Activated CD8-positive, alpha-beta T cell treated with anti-CD3 and anti-CD28 coated beads, Interleukin-2, amount 10 ng/mL, durations not matched to agents 7 days and 5 days (primary cell): ENCODE data around the gene LMO7. TPM values are rescaled to one million over a fixed set of nuclear protein-coding genes. Genes with fewer than 3 reads are reported as not detected.
"Not testable (repeated sequence)": the region's sequence is repeated elsewhere in the genome, so short reads cannot be mapped to it uniquely, and the experiment has no call there.

Experiments used
- ATAC-seq: fragments of 150-1000 bp; cut with Tn5 transposase; one replicate; pipeline ENCODE4 v1.10.0; 2021; ENCODE audit warnings: moderate library complexity
- CTCF ChIA-PET: fragments of 350-600 bp; sonication (Branson Sonifier 250); formaldehyde crosslinking; loops from one replicate; lab custom pipeline; 2021; ENCODE audit warnings: antibody characterized with exemption; lab: Charles Lee
- POLR2A ChIA-PET: fragments of 350-600 bp; sonication (Branson Sonifier 250); formaldehyde crosslinking; loops from one replicate; lab custom pipeline; 2021; ENCODE audit warnings: antibody characterized with exemption; lab: Charles Lee
- DNase-seq: peaks from one replicate; pipeline ENCODE4 v3.0.0-alpha.2; 2020
- H3K27ac Mint-ChIP-seq: one replicate; pipeline ENCODE4 v1.8.0; 2021; ENCODE audit warnings: mild to moderate bottlenecking, mixed read lengths
- H3K27me3 Mint-ChIP-seq: one replicate; pipeline ENCODE4 v1.8.0; 2021; ENCODE audit warnings: low read depth, mixed read lengths
- H3K36me3 Mint-ChIP-seq: one replicate; pipeline ENCODE4 v1.8.0; 2021; ENCODE audit warnings: low read depth, mixed read lengths
- H3K4me1 Mint-ChIP-seq: one replicate; pipeline ENCODE4 v1.8.0; 2021; ENCODE audit warnings: low read depth, mixed read lengths
- H3K4me3 Mint-ChIP-seq: one replicate; pipeline ENCODE4 v1.8.0; 2021; ENCODE audit warnings: mild to moderate bottlenecking, mixed read lengths
- H3K9me3 Mint-ChIP-seq: one replicate; pipeline ENCODE4 v1.8.0; 2022; ENCODE audit warnings: mixed read lengths; ENCODE audit not compliant: insufficient read depth
- total RNA-seq, 2 experiments: library from RNA; stranded (reverse); gene quantifications; one replicate each; pipeline ENCODE4 v1.2.3, GENCODE V29; 2021

LMO7 gene
- total RNA-seq, 2 experiments from 2014 or later: 12.5 to 13.8 TPM

DNA sequence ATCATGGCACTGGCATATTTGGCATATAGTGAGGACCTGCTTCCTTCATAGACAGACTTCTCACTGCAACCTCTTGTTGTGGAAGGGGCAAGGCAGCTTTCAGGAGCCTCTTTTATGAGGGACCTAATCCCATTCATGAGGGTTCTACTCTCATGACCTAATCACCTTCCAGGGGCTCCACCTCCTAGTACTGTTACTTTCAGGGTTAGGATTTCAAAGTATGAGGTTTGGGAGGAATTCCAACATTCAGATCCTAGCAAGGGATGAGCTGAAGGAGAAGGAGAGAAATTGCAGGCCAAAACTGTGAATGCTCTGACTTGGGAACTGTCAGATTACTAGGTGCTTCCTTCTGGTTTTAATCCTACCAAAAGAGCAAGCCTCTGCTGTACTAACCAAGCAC lies 87.8 kb downstream of the LMO7 start:
- no peak overlapping the region for H3K4me3 Mint-ChIP-seq
- H3K36me3 Mint-ChIP-seq: no peaks in the 10 kb centered on the region
- no peaks in the 10 kb centered on the region for H3K9me3 Mint-ChIP-seq
- ATAC-seq: no peak
- H3K27ac Mint-ChIP-seq: no peak overlapping the region
- no peaks in the 10 kb centered on the region for H3K27me3 Mint-ChIP-seq
- ChIA-PET POLR2A (no interaction called here), CTCF (interaction anchor here (1.1 kb wide), 1 partner anchor 28 kb away, joined by 5 read pairs; no protein-coding TSS in a partner anchor)
- no peaks in the 10 kb centered on the region for H3K4me1 Mint-ChIP-seq
- DNase-seq: no peak

- Mint-ChIP-seq H3K27me3 (no peaks in the 10 kb centered on the region), H3K27ac (no peak overlapping the region), H3K4me1 (no peaks in the 10 kb centered on the region), H3K36me3 (no peaks in the 10 kb centered on the region), H3K4me3 (no peak overlapping the region), H3K9me3 (no peaks in the 10 kb centered on the region)
- ChIA-PET POLR2A (no interaction called here), CTCF (interaction anchor here (1.3 kb wide), 1 partner anchor 29 kb away, joined by 4 read pairs; no protein-coding TSS in a partner anchor)
- ATAC-seq: no peak
- no peak for DNase-seq
Measured at GRCh38 chr13:75724752-75725517, 88.8 kb downstream of the LMO7 start.

DNA sequence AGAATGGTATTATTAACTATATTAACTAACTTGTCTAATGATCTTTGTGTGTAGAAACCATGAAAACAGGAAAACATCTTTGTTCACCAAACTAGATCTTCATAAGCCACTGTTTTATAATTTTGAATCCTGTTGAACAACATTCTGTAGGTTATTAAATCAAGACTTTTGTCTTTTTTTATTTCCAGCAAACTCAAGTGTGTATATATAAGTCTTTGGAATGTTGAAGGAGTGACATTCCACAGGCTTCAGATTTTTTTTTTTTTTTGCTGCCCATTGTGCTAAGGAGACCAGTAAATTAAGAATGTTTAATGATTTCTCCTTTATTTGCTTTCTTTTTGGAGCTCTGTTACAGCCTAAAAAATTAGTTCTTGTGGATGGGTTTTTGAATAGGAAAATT lies 89.6 kb downstream of the LMO7 start:
- Mint-ChIP-seq H3K4me1 (no peaks in the 10 kb centered on the region), H3K27me3 (no peaks in the 10 kb centered on the region), H3K36me3 (no peaks in the 10 kb centered on the region), H3K4me3 (no peak overlapping the region), H3K27ac (no peak overlapping the region), H3K9me3 (no peaks in the 10 kb centered on the region)
- CTCF ChIA-PET: interaction anchor here (1.3 kb wide), 1 partner anchor 30 kb away, joined by 4 read pairs; no protein-coding TSS in a partner anchor
- no peak for ATAC-seq
- POLR2A ChIA-PET: no interaction called here
- DNase-seq: no peak

- no peaks in the 10 kb centered on the region for H3K4me1 Mint-ChIP-seq
- CTCF ChIA-PET: no interaction called here
- peaks cover 4% of the 10 kb centered on the region for H3K9me3 Mint-ChIP-seq
- POLR2A ChIA-PET: no interaction called here
- no peak overlapping the region for H3K4me3 Mint-ChIP-seq
- DNase-seq (no peak), ATAC-seq (no peak)
- peaks cover 3% of the 10 kb centered on the region for H3K36me3 Mint-ChIP-seq
- H3K27me3 Mint-ChIP-seq: no peaks in the 10 kb centered on the region
- H3K27ac Mint-ChIP-seq: no peak overlapping the region
Measured at GRCh38 chr13:75726306-75726705, 90.2 kb downstream of the LMO7 start.

GRCh38 chr13:75733113-75733512 lies 97.0 kb downstream of the LMO7 start:
- H3K9me3 Mint-ChIP-seq, ATAC-seq, H3K36me3 Mint-ChIP-seq, H3K27me3 Mint-ChIP-seq, H3K4me1 Mint-ChIP-seq, H3K4me3 Mint-ChIP-seq, DNase-seq, POLR2A ChIA-PET, CTCF ChIA-PET, H3K27ac Mint-ChIP-seq: not testable (repeated sequence)

GRCh38 chr13:75736173-75736572 lies 100.0 kb downstream of the LMO7 start:
- no peak overlapping the region for H3K4me3 Mint-ChIP-seq

GRCh38 chr13:75738841-75739240 lies 102.7 kb downstream of the LMO7 start:
- H3K27ac Mint-ChIP-seq: no peak overlapping the region
- DNase-seq (no peak), ATAC-seq (no peak)
- peaks cover 2% of the 10 kb centered on the region for H3K36me3 Mint-ChIP-seq
- no peaks in the 10 kb centered on the region for H3K4me1 Mint-ChIP-seq
- H3K4me3 Mint-ChIP-seq: no peak overlapping the region
- no peaks in the 10 kb centered on the region for H3K9me3 Mint-ChIP-seq
- no peaks in the 10 kb centered on the region for H3K27me3 Mint-ChIP-seq
- POLR2A ChIA-PET: no interaction called here
- CTCF ChIA-PET: interaction anchor here (1.4 kb wide), 1 partner anchor 9 kb away, joined by 4 read pairs; no protein-coding TSS in a partner anchor

More at GRCh38 chr13:75736173-75736572, 100.0 kb downstream of the LMO7 start:
- peaks cover 2% of the 10 kb centered on the region for H3K9me3 Mint-ChIP-seq
- CTCF ChIA-PET: interaction anchor here (0.9 to 1.2 kb wide), 3 partner anchors 25 to 134 kb away, joined by 3 read pairs; no protein-coding TSS in a partner anchor
- H3K4me1 Mint-ChIP-seq: no peaks in the 10 kb centered on the region
- H3K36me3 Mint-ChIP-seq: peaks cover 6% of the 10 kb centered on the region
- H3K27ac Mint-ChIP-seq: no peak overlapping the region
- ATAC-seq (no peak), DNase-seq (no peak)
- H3K27me3 Mint-ChIP-seq: no peaks in the 10 kb centered on the region
- POLR2A ChIA-PET: no interaction called here

- Mint-ChIP-seq H3K36me3 (peaks cover 2% of the 10 kb centered on the region), H3K9me3 (no peaks in the 10 kb centered on the region), H3K27me3 (no peaks in the 10 kb centered on the region), H3K27ac (no peak overlapping the region), H3K4me3 (no peak overlapping the region), H3K4me1 (no peaks in the 10 kb centered on the region)
- DNase-seq: no peak
- ChIA-PET CTCF (no interaction called here), POLR2A (no interaction called here)
- no peak for ATAC-seq
Measured at GRCh38 chr13:75739244-75739868, 103.2 kb downstream of the LMO7 start.

GRCh38 chr13:75740031-75740430 lies 103.9 kb downstream of the LMO7 start:
- no peaks in the 10 kb centered on the region for H3K27me3 Mint-ChIP-seq
- DNase-seq: no peak
- no peak overlapping the region for H3K4me3 Mint-ChIP-seq
- no peak for ATAC-seq
- peaks cover 2% of the 10 kb centered on the region for H3K36me3 Mint-ChIP-seq
- no peaks in the 10 kb centered on the region for H3K9me3 Mint-ChIP-seq
- ChIA-PET POLR2A (no interaction called here), CTCF (no interaction called here)
- H3K4me1 Mint-ChIP-seq: no peaks in the 10 kb centered on the region
- H3K27ac Mint-ChIP-seq: no peak overlapping the region

DNA sequence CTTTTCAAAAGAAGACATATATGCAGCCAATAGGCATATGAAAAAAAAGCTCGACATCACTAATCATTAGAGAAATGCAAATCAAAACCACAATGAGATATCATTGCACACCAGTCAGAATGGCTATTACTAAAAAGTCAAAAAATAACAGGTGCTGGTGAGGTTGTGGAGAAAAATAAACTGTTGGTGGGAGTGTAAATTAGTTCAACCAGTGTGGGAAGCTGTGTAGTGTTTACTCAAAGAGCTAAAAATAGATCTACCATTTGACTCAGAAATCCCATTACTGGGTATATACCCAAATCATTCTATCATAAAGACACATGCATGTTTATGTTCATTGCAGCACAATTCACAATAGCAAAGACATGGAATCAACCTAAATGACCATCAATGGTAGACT lies 106.9 kb downstream of the LMO7 start:
- POLR2A ChIA-PET, H3K36me3 Mint-ChIP-seq, H3K27me3 Mint-ChIP-seq, ATAC-seq, H3K9me3 Mint-ChIP-seq, H3K4me3 Mint-ChIP-seq, DNase-seq, H3K27ac Mint-ChIP-seq, H3K4me1 Mint-ChIP-seq: not testable (repeated sequence)
- CTCF ChIA-PET: interaction anchor here (2.0 kb wide), 1 partner anchor 47 kb away, joined by 8 read pairs; no protein-coding TSS in a partner anchor

GRCh38 chr13:75744127-75744526 lies 108.0 kb downstream of the LMO7 start:
- Mint-ChIP-seq H3K27me3 (no peaks in the 10 kb centered on the region), H3K27ac (no peak overlapping the region), H3K4me3 (no peak overlapping the region), H3K36me3 (peaks cover 2% of the 10 kb centered on the region), H3K4me1 (no peaks in the 10 kb centered on the region), H3K9me3 (no peaks in the 10 kb centered on the region)
- ChIA-PET POLR2A (no interaction called here), CTCF (no interaction called here)
- no peak for ATAC-seq
- no peak for DNase-seq

DNA sequence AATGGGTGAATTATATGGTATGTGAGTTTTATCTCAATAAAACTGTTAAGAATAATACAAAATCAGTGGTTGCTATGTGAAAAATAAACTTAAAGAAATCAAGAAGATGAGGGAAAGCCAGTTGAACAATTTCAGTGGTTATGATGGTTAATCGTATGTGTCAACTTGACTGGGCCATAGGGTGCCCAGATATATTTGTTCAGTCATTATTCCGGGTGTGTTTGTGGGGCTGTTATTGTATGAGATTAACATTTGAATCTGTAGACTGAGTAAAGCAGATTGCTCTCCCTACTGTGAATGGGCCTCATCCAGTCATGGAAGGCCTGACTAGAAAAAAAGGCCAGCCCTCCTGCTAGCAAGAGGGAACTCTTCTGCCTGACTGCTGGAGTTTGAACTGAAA lies 109.3 kb downstream of the LMO7 start:
- Mint-ChIP-seq H3K36me3 (peaks cover 2% of the 10 kb centered on the region), H3K9me3 (no peaks in the 10 kb centered on the region), H3K27ac (no peak overlapping the region), H3K4me1 (no peaks in the 10 kb centered on the region), H3K4me3 (no peak overlapping the region), H3K27me3 (no peaks in the 10 kb centered on the region)
- ATAC-seq (no peak), DNase-seq (no peak)
- ChIA-PET POLR2A (no interaction called here), CTCF (interaction anchor here (1.0 kb wide), 1 partner anchor 49 kb away, joined by 3 read pairs; no protein-coding TSS in a partner anchor)
